ENCODE results near the gene FBN1.

FBN1 gene

DNA sequence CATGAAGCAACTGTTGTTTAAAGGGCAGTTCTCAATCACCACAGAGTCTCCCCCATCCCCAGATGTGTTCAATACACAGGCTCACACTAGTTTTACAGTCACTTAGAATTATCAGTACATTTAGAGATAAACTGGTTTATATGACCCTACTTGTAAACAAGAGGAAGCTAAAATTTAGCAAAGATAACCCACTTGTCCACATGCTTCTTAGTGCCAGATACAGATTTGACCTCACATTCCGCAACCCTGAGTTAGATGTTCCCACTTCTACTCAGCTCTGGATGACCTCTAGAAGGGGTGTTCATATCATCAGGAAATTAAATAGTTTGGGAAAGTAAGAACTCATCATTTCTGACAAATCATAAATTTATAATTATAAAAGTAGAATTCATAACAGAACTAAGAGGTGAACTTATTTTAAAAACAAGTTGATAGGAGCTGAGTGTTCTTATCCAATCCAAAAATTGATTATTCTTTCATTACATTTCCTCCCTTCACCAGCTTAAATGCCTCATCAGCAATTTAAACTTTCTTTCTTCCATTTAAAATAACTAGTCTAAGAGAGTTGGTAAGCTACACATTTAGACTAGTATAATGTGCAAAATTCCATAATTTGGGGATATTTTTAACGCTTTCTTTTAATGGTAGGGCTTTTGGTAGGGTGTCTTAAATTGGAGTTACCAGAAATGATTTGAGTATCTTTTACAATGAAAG is 131.2 kb downstream of the FBN1 start:
- no peak for DNase-seq (ENCODE audit: low spot score)

DNA sequence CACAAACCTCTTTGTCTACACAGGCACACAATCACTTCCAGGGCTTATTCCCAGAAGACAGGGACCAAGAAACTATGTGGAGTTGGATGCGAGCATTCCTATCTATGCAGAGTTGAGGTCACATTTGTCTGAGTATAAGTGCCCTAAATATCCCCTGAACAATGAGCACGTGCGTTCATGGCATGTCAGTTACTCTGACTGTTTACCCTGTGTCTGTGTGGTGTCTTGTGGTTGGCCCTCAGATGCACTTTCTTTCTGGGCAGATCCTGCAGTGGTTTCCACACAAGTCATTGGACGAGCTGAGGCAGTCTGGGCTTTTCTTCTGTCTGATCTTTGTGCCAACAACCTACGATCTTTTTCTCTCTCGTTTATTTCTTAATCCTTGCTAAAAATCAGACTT is 134.5 kb downstream of the FBN1 start:
- no peak for DNase-seq (ENCODE audit: low spot score)

DNA sequence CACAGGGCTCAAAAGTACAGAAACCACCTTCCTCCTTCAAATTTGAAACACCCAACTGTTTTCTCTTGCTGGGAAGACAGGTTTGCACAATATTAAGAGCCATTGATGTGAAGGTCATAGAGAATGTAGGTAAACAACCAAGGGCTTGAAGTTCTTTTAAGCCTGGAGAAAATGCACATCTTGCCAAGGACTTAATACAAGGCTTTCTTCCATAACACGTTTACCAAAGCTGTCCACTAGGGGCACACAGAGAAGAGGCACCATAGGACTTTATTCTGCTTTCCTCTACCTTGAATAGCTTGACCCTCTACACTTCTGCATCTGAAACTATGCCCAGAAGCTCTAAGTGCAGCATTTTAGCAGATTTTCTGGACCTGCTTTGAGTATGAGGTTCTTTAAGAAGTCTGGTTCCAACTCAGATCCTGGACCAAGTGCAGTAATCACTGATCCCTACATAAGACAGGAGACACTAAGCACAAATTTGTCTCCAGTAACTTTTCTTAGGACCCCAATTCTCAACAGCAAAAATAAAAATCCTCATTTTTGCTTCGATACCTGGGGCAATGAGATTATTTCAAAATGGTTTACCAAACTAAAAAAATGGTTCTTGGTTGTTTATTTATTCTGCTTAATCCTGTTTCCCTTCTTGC is 138.0 kb downstream of the FBN1 start:
- peak; percentile 44 for DNase-seq (ENCODE audit: low spot score)

DNA sequence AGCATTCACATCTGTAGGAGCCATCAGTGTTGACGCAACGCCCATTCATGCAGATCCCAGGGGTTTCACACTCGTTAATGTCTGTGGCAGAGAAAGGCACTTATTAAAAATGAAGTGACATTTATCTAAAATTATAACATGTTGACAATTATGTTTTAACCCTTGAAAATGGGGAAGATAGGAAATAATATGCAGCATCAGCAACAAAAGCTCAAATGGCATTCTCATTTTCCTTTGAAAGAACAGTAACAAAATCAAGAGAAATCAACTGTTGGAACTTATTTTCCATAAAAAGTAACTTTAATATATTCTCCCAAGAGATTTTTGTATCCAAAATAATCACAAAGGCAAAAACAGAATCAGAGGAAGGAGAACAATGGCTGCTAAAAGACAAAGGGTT is 140.4 kb downstream of the FBN1 start:
- no peak for DNase-seq (ENCODE audit: low spot score)

DNA sequence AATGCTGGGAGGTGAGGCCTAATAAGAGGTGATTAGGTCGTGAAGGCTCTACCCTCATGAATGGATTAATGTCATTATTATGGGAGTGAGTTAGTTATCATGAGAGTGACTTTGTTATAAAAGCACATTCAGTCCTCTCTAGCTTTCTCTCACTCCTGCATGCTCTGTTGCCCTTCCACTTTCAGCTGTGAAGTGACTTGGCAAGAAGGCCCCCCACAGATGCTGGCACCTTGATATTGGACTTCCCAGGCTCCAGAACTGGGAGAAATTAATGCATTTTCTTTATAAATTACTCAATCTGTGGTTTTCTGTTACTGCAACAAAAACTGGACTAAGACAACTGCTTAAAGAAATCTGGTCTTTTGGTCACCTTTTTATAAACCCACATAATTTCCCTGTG is 144.3 kb downstream of the FBN1 start:
- no peak for DNase-seq (ENCODE audit: low spot score)

DNA sequence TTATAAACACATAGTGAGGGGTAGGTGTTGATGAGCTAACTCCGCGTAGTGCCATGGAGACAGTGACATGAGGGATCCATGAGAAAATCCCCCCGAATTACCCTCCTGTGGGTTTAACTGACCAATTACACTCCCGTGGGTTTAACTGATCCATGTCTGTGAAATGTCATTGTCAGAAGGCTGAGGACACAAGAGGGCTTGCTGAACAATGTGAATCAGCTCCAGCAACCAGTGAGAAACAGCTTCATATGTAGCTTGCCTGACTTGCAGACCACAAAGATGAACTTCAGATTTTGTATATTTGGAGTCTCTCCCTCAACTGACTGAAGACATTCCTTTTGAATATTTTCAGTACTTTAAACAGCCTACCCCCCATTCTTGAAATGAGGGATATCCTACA is 144.9 kb downstream of the FBN1 start:
- DNase-seq (ENCODE audit: low spot score): no peak

DNA sequence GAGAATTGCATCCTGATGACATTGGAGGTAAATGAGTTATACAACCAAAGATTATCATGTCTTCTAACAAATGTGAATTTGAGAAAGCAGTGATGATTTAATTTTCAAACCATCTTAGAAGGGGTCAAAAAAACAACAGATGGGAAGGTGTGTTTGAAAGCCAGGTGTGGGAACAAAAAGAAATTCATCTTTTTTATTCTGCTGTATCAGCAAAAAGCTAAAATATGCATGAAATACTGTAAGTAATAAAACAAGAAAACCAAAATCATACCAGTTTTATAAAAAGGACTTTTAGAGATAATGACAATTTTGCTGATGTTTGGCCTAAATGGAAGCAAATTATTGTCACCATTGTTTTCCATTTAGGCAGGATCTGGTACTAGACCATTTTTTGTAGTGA is 145.5 kb downstream of the FBN1 start:
- DNase-seq (ENCODE audit: low spot score): no peak

DNA sequence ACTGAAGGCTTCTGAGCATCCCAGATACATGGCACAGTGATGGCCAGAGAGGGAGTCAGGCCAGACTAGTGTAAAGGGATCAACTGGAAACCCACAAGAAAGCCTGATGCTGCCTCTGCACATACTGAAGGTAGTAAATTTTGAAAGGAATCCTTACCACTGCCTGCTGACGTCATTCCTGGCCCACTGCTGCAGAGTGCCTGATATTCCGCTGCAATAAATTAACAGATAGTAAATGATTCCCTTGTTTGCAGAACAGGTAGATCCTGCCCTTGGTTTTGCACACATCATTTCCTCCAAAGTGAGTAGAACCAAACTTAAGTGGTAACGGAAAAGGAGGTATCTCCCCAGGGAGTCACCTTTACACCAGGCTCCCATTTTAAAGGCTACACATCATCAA is 146.7 kb downstream of the FBN1 start:
- no peak for DNase-seq (ENCODE audit: low spot score)

DNA sequence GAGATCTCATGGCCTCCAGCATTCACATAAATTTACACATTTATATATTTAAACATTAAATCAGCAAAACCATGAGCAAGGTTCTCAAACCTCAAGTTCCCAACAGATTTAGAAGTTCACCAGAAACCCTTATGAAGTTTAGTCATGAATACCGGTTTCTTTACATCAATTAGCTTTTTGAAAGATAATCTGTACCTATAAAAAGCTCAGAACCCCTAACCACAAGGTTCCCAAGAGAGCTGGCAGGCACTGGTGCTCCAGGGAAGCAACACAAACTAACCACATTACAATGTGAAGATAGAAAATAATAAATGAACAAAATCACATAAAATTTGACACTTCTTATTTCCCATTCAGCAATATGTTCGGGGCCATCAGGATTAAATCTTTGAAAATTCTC is 150.9 kb downstream of the FBN1 start:
- DNase-seq (ENCODE audit: low spot score): no peak

DNA sequence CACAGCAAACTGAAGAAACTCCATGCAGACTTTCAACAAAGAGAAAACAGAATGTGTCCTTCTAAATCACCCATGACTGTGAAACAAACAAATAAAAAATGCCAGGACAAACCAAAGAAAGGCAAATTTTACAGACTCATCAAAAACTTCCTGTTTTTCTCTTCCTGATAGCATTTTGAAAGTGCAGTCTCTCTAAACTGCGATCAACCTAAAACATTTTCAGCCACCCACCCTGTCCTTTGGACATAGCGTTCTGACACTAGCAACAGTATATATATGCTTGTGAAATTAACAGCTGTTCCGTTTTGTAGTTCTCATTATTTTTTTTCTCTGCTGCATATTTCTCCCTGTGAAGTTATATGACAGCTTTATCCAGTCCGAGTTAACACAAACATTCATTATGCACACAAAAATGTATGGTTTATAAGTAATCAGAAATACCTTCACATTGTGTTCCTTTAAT is 151.7 kb downstream of the FBN1 start:
- no peak for DNase-seq (ENCODE audit: low spot score)

DNA sequence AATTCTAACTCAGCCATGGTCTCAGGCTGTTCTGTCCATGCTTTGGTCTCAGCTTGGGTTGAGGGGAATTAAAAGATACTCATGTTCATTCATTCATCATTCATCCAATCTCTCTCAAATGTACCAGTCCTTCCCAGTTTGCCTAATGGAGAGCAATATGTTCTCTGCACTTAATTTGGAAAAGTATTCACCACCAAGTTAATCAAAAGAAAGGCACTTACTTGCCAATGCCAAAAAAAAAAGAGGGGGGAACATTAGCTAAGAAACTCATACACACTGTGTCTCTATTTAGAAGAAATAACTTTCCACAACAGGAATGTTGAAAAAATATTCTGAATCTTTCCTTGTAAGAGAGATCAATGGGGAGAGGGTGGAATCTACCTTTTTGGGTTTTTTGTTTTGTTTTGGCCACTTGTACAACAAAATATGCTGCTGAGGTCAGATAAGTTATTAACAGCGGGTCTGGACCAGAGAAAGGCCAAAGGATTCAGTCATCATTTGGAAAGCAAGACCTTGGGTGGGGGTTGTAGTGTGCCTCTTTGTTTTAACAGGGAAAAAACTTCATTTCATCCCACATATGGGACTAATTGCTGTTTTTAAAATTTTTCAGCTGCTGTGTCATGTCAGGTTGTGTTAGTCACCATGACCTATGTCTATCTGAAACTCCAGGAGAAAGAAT is 152.3 kb downstream of the FBN1 start:
- no peak for DNase-seq (ENCODE audit: low spot score)

DNA sequence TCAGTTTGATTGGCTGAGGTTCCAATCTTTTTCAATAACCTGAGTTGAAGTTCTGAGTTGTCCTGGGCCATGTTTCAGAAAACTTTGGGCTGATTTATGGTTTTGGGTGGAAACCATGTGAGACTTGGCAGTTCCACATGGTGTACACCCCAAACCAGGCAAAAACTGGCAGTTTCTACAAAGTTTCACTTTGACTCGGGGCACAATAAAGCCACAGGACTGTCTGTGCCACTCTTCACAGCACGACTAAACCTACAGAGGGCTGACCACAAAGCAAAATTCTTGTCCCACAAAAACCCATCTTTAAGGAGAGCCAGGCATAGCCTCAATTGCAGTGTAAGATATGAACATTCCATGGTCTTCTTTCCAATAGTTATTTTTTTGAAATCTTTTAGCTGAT is 159.3 kb downstream of the FBN1 start:
- DNase-seq (ENCODE audit: low spot score): no peak

DNA sequence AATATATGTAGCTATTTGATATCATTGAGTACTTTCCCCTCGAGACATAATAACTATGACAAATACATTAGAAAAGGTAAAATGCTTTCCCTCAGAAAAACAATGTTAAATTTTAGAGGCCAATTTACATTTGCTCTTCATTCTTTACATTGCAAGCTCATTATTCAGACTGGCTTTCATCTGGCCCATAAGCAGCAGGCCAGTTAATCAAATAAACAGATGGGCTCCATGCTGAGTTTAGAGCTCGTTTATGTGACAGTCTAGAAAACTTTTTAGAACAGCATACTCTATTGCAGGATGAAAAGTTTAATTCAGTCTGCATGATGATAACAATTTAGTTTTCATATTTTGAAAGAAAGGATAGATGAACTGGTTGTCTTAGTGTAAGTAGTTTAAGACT is 163.7 kb downstream of the FBN1 start:
- DNase-seq (ENCODE audit: low spot score): no peak

DNA sequence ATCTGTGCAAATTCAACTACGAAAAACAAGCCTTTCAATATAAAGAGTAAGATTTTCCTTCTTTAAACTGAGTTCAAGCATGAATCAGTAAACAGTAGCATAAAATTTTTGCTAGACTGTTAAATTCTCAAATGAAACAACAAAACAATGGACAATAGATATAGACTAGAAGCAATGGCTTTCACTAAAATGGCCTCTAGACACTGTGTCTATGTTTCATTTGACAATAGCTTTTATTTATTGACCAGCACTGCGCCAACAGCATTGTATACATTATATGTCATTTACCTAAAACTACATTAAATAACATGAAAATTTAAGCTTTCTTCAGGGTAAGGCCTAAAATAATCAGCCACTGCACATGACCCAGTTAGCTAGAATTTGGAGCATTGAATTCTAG is 165.8 kb downstream of the FBN1 start:
- no peak for DNase-seq (ENCODE audit: low spot score)

DNA sequence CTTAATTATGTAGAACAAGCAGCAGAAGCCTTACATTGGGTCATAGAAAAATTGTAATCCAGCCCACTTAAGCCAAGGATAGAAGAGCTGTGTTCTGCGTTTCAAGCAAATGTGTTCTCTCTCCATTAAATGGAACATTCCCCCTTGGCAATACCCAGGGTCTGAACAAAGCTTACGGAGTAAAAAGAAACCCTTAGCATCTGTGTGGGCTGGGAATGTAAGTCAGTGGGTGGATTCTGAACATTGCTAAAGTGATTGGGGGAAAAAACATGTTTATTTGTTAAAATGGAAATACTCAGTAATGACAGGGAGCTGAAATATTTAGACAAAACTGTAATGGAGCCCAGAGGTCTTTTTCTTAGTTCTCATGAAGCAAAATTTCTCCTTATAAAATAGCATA is 166.9 kb downstream of the FBN1 start:
- no peak for DNase-seq (ENCODE audit: low spot score)

DNA sequence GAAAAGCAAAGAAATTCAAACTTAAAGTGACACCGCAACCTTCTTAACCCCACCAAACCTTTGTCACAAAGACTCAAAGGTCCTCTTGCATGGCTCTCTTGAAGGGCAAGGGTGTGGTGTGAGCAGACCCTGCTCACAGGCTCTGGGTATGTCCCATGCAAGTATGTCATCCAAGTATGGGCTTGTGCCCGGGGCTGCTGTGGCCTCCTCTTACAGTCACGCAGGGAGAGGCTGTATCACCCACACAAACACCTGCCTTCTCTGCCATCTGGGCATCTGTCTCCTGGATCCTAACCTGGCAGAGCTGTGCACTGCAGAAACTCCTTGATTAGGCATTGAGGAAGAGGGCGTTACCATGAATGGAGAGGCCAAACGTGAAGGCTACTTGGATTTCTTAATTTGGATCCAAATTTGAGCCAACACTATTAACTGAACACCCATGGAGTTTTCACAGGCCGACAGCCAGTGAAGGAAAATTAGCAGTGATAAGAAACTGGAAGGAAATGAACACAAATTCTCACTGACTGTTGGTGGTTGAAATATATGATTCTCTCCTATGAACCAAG is 167.6 kb downstream of the FBN1 start:
- DNase-seq (ENCODE audit: low spot score): no peak

DNA sequence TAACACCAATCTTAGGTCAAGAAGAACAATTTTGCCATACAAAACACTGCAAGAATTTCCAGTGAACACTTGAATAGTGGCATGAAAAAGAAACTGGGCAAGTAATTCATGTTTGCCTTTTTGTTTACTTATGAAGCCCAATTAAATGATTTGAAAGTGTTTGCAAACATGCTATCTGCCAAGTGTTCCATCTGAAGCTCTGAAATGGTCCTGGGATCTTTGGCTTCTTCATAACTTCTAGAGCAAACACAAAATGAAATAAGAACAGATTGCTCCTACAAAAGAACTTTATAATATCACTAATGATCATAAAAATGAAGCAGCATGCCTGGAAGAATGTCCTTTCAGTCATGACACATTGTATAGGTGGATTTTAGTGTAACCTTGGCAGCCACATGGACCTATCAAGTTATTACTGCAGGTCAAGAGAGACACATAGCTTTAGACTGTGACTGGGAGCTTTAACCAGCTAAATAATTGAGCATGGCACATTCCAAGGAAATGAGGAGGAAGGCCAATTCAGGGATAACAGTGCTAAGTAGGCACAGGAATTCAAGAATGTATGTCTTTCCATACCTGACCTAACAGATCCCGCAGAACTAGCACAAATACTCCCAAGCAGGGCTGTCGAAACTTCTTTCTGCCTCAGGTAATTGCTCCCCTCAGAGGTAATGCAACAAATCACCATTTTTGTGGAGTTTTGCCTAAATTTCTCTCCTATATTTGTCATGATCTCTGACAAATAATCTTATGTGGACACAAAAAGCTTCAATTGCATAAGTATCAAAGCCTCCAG is 169.7 kb downstream of the FBN1 start:
- DNase-seq (ENCODE audit: low spot score): no peak

DNA sequence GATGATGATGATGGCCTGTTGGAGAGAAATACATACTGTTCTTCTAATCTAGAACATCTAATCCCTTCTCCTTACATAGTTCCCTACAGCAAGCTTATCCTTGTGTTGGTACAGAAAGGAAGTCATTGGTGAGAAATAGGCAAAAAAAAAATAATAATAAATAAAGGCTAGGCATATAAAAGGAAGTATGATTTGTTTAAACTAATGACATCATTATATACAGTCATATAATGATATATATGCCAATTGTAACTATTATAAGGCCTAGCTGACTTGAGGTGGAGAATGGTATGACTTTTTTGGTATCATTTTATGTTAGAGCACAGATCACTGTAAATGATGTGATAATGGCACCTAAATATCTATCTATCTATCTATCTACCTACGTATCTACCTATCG is 171.8 kb downstream of the FBN1 start:
- no peak for DNase-seq (ENCODE audit: low spot score)

DNA sequence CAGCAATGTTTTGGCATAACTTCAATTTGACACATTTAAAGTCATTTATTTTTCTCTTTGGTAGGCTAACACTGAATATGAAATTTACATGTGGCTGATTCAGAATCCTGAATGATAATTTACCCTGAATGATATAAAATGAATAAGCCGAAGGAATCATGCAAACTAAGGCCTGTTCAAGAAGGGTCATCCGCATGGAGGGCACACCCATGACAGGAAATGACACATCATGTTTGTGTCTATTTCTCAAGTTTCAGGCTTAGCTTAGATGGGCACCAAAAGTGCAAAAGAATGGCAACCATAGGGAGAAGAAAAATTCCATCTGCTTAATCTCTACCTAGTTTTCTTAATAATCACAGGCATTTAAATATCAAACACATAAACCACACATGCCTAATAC is 172.8 kb downstream of the FBN1 start:
- DNase-seq (ENCODE audit: low spot score): no peak

DNA sequence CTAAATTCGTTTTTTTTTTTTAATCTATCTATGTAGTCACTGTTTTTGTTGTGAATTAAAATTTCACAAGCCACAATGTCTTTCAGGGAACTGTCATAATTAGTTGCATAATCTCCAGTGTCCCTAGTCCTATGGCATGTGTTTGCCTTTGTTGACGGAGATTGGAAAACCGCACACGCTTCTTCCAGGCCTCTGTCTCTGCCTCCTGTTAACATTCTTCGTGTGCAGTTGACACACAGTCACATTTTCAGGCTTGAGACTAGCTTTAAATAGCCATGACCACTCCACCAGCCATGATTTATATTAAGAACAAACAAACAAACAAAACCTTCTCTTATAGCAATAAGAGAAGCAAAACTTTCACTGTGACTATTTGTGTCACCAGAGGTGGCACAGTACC is 174.4 kb downstream of the FBN1 start:
- DNase-seq (ENCODE audit: low spot score): no peak

DNA sequence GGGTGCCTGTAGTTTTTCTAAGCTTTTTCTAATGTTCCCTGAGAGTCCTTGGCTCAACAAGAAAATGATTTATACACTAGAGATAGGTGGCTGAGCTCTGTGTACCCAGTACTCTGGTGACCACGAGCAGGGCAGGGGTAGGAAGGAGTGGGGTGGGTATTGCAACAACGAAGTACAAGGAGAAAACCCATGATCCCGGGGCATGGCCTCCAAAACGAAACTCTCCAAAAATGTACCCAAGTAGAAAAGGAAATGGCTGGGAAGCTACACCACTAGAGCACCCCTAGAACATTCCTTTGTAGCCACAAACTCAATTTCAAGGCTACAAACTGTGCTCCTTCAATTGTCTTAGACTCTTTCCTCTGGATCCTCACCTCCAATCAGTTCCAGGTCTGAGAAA is 175.4 kb downstream of the FBN1 start:
- no peak for DNase-seq (ENCODE audit: low spot score)

DNA sequence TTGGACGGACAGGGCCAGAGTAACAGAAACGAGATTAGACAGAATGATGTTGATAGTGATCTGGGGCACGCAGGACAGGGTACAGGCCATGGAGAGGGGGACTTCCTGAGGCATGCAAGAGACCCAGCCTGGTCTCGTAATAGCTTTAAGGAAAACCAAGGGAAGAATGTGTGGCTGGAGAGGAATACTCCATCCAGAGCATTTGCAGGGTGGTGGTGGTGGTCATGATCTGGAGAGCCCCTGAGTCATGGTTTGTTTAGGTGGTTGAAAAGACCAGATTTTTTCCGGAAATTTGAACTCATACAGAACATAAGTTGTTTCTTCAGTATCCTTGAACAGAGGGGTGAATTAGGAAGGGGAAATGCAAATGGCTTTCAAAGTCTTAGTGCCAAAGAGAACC is 175.8 kb downstream of the FBN1 start:
- no peak for DNase-seq (ENCODE audit: low spot score)

All from putamen (tissue), 1 donor.